Large intestine (tissue), 3 donors: Measurements from ENCODE around the gene CACTIN. TPM values are rescaled to one million over a fixed set of nuclear protein-coding genes. Genes with fewer than 3 reads are reported as not detected.
A peak's percentile ranks its signal among the peaks of the same experiment; 100 is the strongest.
"Not testable (repeated sequence)": the region's sequence is repeated elsewhere in the genome, so short reads cannot be mapped to it uniquely, and the experiment has no call there.

Experiments used
- DNase-seq, 2 donors: peaks; one replicate each; pipeline versions ENCODE4 v3.0.0 to v3.0.0-alpha.2; 2013
- H3K27ac ChIP-seq: one replicate; pipeline ENCODE4 v1.5.1; 2013; ENCODE audit warnings: low read length
- H3K27me3 ChIP-seq: 2 replicates; pipeline ENCODE4 v1.6.1; 2013; ENCODE audit warnings: low read length; ENCODE audit not compliant: control insufficient read depth, insufficient read depth
- H3K36me3 ChIP-seq: 2 replicates; pipeline ENCODE4 v1.6.1; 2013; ENCODE audit warnings: low read length; ENCODE audit not compliant: control insufficient read depth, insufficient read depth
- H3K4me1 ChIP-seq: one replicate; pipeline ENCODE4 v1.6.1; 2013; ENCODE audit warnings: low read length; ENCODE audit not compliant: control insufficient read depth, insufficient read depth
- H3K4me3 ChIP-seq: one replicate; pipeline ENCODE4 v1.5.1; 2013; ENCODE audit warnings: low read length
- H3K9me3 ChIP-seq: one replicate; pipeline ENCODE4 v1.6.1; 2013; ENCODE audit warnings: mild to moderate bottlenecking, low read depth, low read length, moderate library complexity; ENCODE audit not compliant: control insufficient read depth
- WGBS: methylation state at CpG from one replicate; pipeline ENCODE4 v1.1.5; 2013; ENCODE audit warnings: low lambda C conversion rate; ENCODE audit not compliant: insufficient coverage; 5-methylcytosine and 5-hydroxymethylcytosine counted together
- polyA plus RNA-seq: library from polyadenylated mRNA; unstranded; fragments of 120-200 nt; gene quantifications from one replicate; pipeline ENCODE4 v1.2.1, GENCODE V29; 2013

Gene CACTIN
- polyA plus RNA-seq, 1 donor = 17.5 TPM

GRCh38 chr19:3575260-3575741, 51.3 kb downstream of the CACTIN start:
- DNase-seq = no peak
- WGBS = no CpG with 5 or more reads among the region's 19 CpGs

GRCh38 chr19:3573858-3574637, 52.5 kb downstream of the CACTIN start:
- DNase-seq = peak; percentile 79 to 83
- Histone ChIP-seq H3K27ac (no peak overlapping the region), H3K36me3 (peaks cover 12% of the 10 kb centered on the region), H3K27me3 (no peaks in the 10 kb centered on the region), H3K9me3 (peaks cover 15% of the 10 kb centered on the region), H3K4me3 (peak overlapping the region; percentile 92), H3K4me1 (peaks cover 21% of the 10 kb centered on the region)
- WGBS = no CpG with 5 or more reads among the region's 55 CpGs

More at GRCh38 chr19:3575260-3575741, 51.3 kb downstream of the CACTIN start:
- no peaks in the 10 kb centered on the region for H3K27me3 ChIP-seq
- no peak overlapping the region for H3K27ac ChIP-seq
- H3K36me3 ChIP-seq = peaks cover 12% of the 10 kb centered on the region
- H3K4me3 ChIP-seq = no peak overlapping the region
- peaks cover 15% of the 10 kb centered on the region for H3K9me3 ChIP-seq
- peaks cover 21% of the 10 kb centered on the region for H3K4me1 ChIP-seq

- H3K36me3 ChIP-seq = peaks cover 12% of the 10 kb centered on the region
- no peaks in the 10 kb centered on the region for H3K27me3 ChIP-seq
- peak overlapping the region; percentile 54 for H3K27ac ChIP-seq
- peak overlapping the region; percentile 92 for H3K4me3 ChIP-seq
- H3K4me1 ChIP-seq = peaks cover 21% of the 10 kb centered on the region
- peaks cover 15% of the 10 kb centered on the region for H3K9me3 ChIP-seq
- DNase-seq = no peak
- no CpG with 5 or more reads among the region's 60 CpGs for WGBS
Observed at GRCh38 chr19:3573162-3573857, 53.3 kb downstream of the CACTIN start.

- Histone ChIP-seq H3K9me3 (peaks cover 15% of the 10 kb centered on the region), H3K36me3 (peaks cover 12% of the 10 kb centered on the region), H3K4me3 (peak within 1 kb of the TSS; percentile 92), H3K27ac (peak within 1 kb of the TSS; percentile 54), H3K4me1 (peaks cover 21% of the 10 kb centered on the region), H3K27me3 (no peaks in the 10 kb centered on the region)
- no peak for DNase-seq
- WGBS = no CpG with 5 or more reads among the region's 30 CpGs
Observed at GRCh38 chr19:3572855-3573161, 53.8 kb downstream of the CACTIN start, which contains the start of gene HMG20B. TSS of gene HMG20B (plus strand) at chr19:3572944. CDS start at chr19:3573310, 366 bp downstream.

GRCh38 chr19:3572132-3572854, 54.3 kb downstream of the CACTIN start:
- no CpG with 5 or more reads among the region's 48 CpGs for WGBS
- Histone ChIP-seq H3K9me3 (peaks cover 15% of the 10 kb centered on the region), H3K4me1 (peaks cover 21% of the 10 kb centered on the region), H3K36me3 (peaks cover 12% of the 10 kb centered on the region), H3K27ac (no peak overlapping the region), H3K27me3 (no peaks in the 10 kb centered on the region), H3K4me3 (peak overlapping the region; percentile 51)
- peak; percentile 100 for DNase-seq

GRCh38 chr19:3570606-3571011, 56.0 kb downstream of the CACTIN start:
- no peaks in the 10 kb centered on the region for H3K27me3 ChIP-seq
- H3K4me1 ChIP-seq = peaks cover 14% of the 10 kb centered on the region
- no peak for DNase-seq
- no CpG with 5 or more reads among the region's 7 CpGs for WGBS
- H3K4me3 ChIP-seq = no peak overlapping the region
- peaks cover 8% of the 10 kb centered on the region for H3K36me3 ChIP-seq
- H3K9me3 ChIP-seq = peaks cover 12% of the 10 kb centered on the region
- no peak overlapping the region for H3K27ac ChIP-seq

- not testable (repeated sequence) for H3K27me3 ChIP-seq, DNase-seq, H3K4me3 ChIP-seq, H3K27ac ChIP-seq, H3K36me3 ChIP-seq
- WGBS = 100% methylated on average over 1 of the region's 11 CpGs
- peaks cover 14% of the 10 kb centered on the region for H3K4me1 ChIP-seq
- peaks cover 12% of the 10 kb centered on the region for H3K9me3 ChIP-seq
Observed at GRCh38 chr19:3570042-3570441, 56.5 kb downstream of the CACTIN start.

- H3K36me3 ChIP-seq = no peaks in the 10 kb centered on the region
- WGBS = 80% methylated on average over 1 of the region's 19 CpGs
- H3K27me3 ChIP-seq = no peaks in the 10 kb centered on the region
- H3K9me3 ChIP-seq = no peaks in the 10 kb centered on the region
- H3K27ac ChIP-seq = no peak overlapping the region
- H3K4me1 ChIP-seq = no peaks in the 10 kb centered on the region
- DNase-seq = no peak
- H3K4me3 ChIP-seq = no peak overlapping the region
Observed at GRCh38 chr19:3565139-3565538, 61.5 kb downstream of the CACTIN start.

GRCh38 chr19:3563709-3564524, 62.7 kb downstream of the CACTIN start:
- H3K9me3 ChIP-seq = no peaks in the 10 kb centered on the region
- no peaks in the 10 kb centered on the region for H3K36me3 ChIP-seq
- DNase-seq = no peak
- H3K27me3 ChIP-seq = no peaks in the 10 kb centered on the region
- H3K4me1 ChIP-seq = no peaks in the 10 kb centered on the region
- no CpG with 5 or more reads among the region's 17 CpGs for WGBS
- no peak overlapping the region for H3K27ac ChIP-seq
- no peak overlapping the region for H3K4me3 ChIP-seq
